NCI-H526 treated with DMSO at 0.1 percent for 48 hours (cell line): Measurements from ENCODE around the gene DCLK3.

Experiments used
- DNase-seq: peaks from one replicate; lab custom pipeline; 2025; lab: John Stamatoyannopoulos, UW

DCLK3 gene

DNA sequence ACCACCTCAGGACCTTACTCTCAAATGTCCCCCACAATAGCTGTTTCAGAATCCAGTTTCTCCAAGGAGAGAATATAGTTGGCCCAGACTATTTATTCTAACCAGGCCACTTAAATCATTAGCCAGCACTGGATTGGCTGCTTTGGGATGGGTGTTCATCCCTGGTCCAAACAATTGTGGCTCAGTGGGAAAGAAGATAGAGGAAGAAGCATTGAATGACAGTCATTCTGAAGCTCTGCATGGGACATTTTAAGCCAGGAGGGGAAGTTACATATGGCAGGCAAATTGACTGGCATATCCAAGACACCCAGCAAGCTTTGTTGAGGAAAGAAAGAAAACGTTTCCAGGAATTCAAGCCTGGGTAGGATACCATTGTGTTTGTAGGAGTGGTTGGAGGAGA lies 5.6 kb upstream of the DCLK3 start:
- DNase-seq = no peak

DNA sequence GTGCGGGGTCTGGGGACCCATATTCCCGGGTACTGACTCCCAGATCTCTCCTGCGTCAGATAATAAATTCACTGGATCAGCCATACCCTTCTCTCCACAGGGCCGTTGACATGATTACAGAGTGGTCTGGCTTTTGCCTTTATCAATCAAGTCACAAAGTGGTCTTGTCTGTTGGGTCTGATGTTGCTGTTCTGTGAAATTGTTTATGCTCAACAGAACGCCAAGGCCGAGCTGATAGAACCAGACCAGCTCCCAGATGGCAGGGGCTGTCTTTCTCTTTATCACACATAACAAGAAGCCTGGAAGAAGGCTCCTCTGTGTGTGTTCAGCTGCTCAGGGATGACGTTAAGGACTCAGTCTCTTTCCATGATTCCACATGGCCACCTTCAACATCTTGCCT lies 751 bp upstream of the DCLK3 start:
- no peak for DNase-seq

DNA sequence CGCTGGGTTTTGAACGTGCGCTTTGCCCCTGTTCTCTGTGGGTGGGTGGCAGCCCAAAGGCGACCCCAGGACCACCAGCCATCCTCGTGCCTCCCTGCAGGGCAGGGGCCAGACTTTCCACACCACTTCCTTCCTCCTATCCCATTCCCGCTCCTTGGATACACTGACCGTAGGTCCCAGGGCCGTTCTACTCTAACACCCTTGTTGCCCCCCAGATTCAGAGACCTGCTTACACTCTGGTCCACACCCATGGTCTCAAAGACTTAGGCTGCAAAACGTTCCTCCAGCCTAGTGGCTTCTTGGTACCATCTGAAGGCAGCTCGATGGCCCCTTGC lies 318 bp upstream of the DCLK3 start:
- DNase-seq = no peak

DNA sequence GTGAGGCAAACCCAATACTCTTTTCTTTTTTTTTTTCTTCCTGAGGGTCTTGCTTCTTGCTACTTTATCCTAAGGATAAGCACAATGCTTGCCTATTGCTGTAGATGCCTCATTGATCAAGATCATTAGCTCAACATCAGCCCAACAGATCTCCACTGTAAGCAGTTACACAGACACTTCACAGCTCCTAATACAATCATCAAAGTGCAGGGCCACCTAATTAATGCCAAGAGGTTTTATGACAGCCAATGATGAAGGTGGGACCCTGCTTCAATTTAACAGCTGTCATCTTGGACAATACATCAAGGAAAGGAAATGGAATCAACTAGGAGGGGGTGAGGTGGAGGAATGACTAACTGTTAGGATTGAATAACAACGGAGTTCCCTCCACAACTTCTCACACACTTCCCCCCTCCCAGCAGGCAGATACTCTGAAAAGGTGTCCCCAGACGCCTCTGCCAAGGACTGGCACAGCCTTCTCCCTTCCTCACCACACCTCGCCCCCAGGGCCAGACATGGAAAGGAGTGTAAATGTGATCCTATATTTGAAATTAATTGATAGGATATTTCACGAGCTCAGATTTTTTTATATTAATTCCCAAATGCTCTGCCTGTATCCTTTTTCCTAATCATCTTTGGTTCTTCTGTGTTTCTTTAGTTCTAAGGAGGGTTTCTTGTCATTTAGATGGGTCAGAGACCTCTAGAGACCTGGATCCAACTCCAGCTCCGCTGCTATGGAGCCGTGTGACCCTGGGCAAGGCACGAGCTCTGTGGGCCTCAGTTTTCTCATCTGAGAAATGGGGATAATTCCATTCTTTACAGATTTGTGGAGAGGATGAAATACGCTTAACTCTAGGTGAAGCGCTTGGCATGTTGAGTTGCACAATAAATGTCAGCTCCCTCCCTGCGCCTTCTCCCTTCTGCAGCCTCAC lies 1.2 kb downstream of the DCLK3 start:
- DNase-seq = no peak

DNA sequence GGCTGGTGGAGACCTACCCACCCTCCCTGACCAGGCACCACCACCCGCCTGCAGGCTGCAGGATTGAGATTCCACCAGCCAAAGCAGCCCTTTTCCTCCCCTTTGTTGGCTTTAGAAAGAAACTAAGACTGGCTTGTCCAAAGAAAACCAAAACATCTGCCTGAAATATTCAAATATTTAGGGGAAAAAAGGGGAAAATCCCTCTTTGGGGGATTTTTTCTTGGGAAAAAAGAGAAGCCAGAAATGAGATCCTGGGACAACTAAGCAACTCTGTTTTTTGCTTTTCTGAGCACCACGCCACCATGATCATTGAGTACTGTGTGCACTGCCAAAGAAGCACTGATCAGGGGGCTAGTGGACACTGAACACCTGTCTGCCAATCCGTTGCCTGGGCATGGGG lies 2.6 kb downstream of the DCLK3 start:
- no peak for DNase-seq

DNA sequence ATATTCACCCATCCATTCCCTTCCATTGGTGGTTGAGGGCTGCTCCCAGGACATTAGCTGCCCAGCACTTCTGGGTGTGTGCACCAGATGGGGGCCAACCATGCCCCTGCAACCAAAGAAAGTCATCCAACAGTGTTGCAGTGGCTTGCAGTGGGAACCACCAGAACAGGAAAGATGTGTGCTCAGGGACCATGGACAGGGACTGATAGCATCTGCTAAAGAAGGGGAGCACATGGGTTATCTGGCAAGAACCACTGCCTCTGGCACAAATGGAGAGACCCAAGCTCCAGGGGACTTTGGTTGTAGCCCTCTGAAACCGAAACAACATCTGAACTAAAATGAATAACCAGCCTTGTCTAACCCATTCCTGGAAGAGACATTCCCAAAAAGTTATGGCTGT lies 8.1 kb downstream of the DCLK3 start:
- no peak for DNase-seq

DNA sequence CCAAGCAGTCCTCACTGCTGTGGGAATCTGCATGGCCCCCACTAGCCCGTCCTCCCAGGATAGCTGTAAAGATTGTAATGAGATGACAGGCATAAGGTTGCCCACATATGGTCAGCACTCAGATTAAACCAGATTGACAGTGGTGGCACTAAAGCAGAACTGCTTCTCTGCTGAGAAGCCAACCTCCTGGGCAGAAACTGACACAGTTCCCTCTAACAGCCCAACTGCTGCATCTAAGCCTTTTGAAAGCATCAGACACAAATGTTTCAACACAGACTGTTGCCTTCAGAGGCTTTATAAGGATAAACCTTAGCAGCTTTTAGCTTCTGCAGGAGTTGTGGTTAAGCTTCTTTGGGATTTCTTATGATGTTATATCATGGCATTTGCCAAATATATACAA lies 13.0 kb downstream of the DCLK3 start:
- DNase-seq = no peak

DNA sequence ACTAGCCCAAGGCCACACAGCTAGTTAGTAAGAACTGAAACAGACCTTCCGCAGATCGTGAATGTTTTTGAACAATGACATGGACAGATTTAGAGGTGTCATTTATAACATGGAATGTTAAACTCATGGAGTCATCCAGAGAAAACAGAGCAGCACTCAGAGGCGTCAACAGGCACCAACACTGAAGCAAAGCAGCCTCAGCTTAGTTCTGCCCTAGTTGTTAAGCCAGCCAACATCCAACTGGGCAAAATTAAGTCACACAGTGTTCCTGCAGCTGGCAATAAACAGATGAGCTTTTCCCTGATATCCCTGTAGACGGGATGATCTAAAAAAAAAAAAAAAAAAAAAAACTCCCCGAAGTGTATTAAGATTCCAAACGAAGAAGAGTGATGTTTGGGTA lies 13.6 kb downstream of the DCLK3 start:
- no peak for DNase-seq

DNA sequence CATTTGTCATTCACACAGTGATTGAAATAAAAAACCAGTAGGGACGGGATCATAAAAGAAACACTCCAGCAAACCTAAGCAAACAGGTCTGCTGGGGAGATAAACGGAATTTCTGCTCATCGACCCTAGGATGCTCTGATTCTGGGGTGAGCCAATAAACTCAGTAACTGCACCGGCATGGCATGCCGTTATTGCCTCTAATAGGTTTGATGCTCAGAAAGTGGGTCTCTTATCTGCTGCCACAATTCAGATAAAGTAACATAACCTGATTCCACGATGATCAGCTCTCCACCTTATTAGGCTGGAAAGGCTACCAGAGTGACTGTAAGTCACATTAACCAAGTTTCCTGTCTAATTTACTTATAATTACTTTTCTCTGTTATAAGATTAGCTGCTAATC lies 19.6 kb downstream of the DCLK3 start:
- no peak for DNase-seq

DNA sequence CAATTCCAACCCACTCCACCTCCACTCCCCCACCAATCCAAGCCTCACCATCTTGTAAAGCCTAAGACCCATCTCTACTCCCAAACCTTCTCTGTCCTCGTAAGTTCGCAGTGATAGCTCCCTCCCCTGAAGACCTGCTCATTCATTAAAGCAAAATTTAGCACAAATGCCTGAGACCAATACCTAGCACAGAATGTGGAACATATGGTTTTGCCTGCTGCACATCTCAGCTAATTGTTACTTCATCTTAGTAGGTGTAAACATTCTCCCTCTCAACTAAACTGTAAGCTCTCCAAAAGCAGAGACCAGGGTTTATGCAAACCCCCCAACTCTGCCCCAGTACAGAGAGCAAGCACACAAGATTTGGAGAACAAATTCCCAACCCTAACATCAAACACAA lies 20.5 kb downstream of the DCLK3 start:
- DNase-seq = no peak

DNA sequence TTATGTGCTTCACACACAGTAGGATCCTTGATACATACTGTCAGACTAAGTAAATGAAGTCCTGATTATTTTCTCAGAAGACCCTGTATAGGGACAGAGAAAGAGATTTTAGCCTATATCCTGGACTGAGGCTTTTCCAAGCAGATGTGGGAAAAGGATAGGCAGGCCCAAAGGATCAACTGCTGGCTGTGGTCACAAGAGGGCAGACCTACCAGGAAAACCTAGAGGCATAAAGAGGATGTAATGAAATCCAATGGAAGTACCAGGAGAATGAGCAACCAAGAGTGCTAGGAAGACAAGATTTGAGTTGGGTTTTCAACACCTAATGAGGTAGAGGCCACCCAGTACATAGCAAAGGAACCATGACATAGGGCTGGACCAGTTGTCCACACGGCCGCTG lies 23.1 kb downstream of the DCLK3 start:
- DNase-seq = no peak

DNA sequence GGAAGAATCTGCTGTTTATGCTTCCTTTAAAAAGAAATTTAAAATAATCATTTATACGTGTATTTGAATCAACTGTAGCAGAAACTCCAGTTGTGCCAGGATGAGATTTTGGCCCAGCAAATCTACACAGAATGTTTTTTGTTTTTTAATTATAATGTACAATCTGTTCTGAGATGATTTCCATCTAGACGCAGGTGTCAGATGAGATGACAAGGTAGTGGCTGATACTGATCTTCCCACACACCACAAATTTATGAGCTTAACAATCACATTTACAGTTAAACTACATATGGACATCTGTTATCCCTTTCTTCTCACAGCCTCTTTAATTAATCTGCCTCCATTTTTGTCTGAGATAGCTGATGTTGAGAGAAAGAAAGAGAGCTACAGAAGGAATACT lies 23.6 kb downstream of the DCLK3 start:
- no peak for DNase-seq

DNA sequence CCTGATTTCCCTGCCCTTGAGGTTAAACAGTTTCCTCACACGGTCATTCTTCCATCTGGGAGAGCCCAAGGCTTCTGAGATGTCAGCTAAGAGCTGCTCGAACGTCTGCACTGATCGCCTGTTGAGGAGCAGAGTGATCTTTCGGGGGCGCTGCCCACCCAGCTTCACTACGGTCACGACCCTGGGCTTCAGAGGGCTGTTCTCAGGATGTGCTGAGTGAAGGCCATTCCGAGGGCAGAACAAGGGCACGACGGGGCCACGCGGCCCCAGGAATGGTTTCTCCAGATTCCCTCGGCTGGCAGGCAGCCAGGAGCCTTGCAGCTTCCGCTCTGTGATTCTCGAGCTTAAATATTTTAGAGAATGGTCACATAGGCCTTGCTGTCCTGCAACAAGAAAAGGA lies 25.7 kb downstream of the DCLK3 start:
- DNase-seq = no peak

DNA sequence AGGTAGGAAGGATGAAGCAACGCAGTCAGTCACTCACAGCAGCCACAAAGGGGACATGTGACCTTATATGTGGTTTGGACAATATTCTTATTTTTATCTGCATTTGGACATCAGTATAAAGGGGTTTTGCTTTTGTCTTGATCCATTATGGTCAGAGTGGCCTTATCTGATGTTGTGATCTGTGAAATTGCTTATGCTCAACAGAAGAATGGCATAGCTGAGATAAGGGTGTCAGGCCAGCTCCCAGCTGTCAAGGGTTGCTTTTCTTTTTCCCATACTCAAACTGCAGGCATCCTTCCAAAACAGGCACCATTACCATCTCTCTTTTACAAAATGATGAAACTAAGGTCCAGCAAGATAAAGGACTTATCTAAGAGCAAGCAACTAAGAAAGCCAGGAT lies 28.1 kb downstream of the DCLK3 start:
- DNase-seq = no peak

DNA sequence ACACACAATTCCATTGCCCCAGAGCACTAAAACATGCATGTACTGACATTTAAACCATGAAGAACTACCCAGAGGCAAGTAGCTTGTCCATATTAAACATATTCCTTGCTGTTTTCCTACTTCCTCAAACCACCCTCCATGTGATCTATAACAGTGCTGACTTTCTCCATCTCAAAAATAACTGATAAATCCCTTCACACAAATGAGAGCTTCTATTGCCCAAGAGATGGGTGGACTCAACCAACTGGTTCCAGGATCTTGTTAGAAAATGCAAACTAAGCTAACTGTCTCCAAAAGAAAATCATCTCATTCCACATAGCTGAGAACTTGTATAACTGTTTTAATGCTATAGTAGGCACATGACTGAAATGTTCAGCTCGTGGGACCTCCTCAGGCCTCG lies 29.6 kb downstream of the DCLK3 start:
- DNase-seq = no peak

DNA sequence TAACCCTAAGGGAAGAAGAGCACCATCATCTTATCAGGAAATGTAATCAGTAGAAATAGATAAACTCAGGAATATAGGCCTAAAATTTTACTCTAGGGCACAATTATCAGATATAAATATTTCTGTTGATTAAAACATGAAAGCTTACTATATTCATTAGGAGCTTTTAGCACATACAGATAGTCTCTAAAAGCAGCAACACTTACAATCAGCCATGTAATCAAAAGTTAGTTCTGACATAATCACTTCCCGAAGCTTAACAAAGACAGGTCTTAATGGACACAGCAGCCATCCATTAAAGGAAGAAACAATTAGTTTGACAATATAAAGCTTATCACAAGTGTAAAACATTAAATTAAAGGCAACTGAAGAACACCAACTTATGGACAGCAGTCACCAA lies 30.6 kb downstream of the DCLK3 start:
- no peak for DNase-seq

DNA sequence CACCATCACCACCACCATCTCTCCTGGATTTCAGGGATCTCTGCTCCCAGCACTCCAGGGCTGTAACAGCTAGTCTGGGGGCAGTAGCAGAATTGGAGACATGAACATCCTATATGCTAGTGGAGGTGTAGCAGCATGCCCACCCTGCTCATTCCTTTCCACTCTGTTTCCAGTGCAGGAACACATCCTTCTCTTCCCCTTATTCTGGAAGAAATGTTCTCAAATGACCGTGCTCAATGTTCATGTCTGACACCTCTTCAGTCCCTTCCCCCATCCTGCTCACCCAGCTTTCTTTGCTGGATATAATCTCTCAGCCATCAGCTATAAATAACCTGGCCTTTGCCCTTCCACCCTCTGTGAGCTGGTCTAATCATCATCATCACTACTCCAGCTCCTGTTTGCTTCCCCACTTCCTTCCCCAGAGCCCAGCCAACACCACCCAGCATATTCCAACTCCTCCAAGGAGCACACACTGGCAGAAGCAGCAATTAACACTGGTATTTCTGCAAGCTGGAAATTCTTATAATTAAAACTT lies 31.1 kb downstream of the DCLK3 start:
- no peak for DNase-seq

DNA sequence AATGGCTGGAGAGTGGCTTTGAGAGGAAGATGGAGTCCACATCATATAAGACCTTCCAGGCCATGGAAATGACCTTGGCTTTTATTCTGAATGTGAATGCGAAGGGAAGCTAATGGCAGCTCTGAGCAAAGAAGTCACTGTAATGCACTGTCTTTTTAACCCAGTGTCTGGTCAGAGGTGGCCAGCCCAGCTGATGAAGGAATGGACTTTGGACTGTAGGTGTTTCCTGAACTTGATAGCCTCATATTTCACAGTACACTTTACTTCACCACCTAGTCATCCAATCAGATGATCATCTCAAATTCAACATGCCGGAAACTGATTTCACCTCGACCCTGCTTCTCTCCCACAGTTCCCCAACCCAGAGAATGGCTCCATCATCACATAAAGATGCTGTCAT lies 33.4 kb downstream of the DCLK3 start:
- no peak for DNase-seq

DNA sequence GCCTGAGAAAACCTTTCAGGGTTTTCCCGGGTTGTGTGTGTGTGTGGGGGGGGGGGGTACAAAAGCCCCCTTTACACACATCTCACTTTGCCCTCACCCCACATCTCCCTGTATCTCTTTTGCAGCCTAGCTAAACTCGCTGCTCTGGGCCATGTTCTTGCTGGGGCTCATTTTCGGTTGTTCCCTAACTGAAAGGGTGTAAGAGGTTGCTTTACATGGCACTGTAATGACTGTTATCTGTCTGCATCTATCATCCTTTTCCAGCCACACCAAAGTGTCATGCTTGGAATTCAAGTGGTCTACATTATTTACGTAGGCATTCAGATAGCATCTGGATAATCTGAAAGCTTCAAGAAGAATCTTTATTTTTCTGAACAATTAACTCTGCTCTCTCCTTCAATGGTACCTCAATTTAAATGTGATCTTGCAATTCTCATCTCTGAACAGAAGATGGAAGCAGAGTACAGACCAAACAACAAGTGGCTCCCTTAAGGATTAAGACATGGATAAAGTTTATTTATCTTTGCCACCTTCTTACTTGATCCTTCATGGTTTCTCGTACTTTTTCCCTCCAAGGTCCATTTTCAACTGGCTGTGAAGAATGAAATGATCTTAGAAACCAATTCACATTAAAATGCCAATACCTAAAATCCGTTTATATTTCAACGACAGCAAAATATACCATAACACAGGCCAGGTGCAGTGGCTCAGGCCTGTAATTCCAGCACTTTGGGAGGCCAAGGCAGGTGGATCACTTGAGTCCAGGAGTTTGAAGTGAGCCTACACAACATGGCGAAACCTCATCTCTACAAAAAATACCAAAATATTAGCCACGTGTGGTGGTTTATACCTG lies 34.9 kb downstream of the DCLK3 start:
- DNase-seq = no peak

DNA sequence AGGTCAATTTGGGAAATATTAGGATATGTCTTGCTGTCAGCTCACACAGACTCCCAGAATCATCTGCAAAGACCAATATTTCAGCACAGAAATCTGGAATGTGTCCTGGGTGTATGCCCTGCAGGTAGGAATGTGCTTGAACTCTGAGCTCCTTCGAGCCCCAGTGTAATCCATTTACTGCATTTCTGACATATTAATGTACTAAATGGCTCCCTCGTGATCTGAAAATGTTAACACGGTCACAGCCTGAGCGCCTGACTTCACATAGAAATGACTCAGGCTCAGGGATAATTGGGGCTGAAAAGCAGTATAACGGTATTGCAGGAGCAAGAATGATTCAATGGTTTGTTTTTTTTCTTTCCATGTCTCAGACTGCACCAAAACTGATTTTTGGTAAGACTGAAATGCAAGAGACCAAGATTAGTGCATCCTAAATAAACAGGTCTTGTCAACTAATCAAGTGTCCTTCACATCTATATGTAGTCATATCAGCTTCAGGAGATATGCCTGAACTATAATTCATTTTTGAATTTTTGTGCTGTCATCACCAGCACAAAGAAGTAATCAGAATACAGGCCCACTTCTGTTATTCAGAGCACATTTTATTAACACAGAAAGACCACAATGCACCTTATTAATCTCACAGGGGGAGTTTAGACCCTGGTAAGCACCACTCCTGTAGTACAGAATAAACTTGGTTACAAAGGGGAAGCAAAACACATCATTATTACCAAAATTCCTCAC lies 49.8 kb downstream of the DCLK3 start:
- DNase-seq = no peak

DNA sequence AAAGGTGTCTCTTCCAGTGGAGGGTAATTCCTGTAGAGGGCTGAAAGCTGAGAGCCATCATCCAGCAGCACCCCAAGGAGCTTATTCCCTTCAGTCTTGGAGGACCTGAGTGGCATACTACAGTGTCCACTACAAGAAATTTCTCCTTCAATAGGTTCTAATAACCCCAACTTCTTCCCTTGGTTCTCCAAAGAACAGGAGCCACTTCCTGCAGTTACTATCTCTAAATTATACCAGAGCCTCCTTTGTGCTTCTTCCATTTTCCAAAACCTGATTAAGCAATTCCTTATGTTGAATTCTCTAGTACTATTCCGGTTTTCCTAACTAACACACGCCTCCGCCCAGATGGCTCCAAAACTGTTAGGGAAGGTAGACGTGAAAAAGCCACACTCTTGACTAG lies 50.4 kb downstream of the DCLK3 start:
- DNase-seq = no peak

DNA sequence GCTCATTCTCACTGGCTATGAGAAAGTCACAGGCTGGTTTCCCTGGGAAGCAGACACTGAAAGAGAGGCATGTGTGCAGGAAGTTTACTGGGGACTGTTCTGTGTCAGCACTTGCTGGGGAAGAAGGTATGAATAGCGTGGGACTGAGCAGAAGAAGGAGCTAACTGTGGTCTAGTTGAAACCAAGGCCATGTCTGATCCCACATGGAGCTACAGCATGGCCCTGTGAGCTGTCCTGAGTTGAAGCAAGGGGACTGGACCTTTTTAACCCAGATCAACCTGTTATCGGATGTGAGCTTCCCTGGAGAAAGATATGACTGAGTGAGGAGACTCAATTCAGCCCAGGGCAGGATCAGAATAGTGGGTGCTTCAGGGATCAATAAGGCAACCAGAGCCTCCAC lies 53.7 kb downstream of the DCLK3 start:
- no peak for DNase-seq
